Esophagus muscularis mucosa (tissue), 4 donors: ENCODE measurements around the gene SCO1. TPM values are rescaled to one million over a fixed set of nuclear protein-coding genes. Genes with fewer than 3 reads are reported as not detected.
A peak's percentile ranks its signal among the peaks of the same experiment; 100 is the strongest.
"Not testable (repeated sequence)": the region's sequence is repeated elsewhere in the genome, so short reads cannot be mapped to it uniquely, and the experiment has no call there.

ENCODE experiments used
- DNase-seq: peaks from one replicate; pipeline ENCODE4 v3.0.0-alpha.2; 2017; ENCODE audit errors: extremely low spot score
- H3K27ac ChIP-seq, 4 donors: fragments of 200-600 bp; sonication (generic); replicated peaks in 1 of 4; 1 replicate in 3 of 4; 2 replicates in 1 of 4; pipeline ENCODE4 v1.5.1; 2016 to 2019; ENCODE audit warnings: mild to moderate bottlenecking in 1 of 4
- H3K27me3 ChIP-seq, 4 donors: fragments of 200-600 bp; sonication (generic); one replicate each; pipeline versions ENCODE4 v1.5.1 to v1.6.0; 2016 to 2019
- H3K36me3 ChIP-seq, 4 donors: fragments of 200-600 bp; sonication (generic); one replicate each; pipeline ENCODE4 v1.5.1; 2016 to 2019
- H3K4me1 ChIP-seq, 4 donors: fragments of 200-600 bp; sonication (generic); one replicate each; pipeline ENCODE4 v1.5.1; 2016 to 2019
- H3K4me3 ChIP-seq, 4 donors: fragments of 200-600 bp; sonication (generic); 1 replicate in 2 of 4; 2 replicates in 2 of 4; pipeline ENCODE4 v1.5.1; 2016 to 2019; ENCODE audit warnings: mild to moderate bottlenecking in 4 of 4, moderate library complexity in 1 of 4
- H3K9me3 ChIP-seq, 4 donors: fragments of 200-600 bp; sonication (generic); 1 replicate in 3 of 4; 2 replicates in 1 of 4; pipeline ENCODE4 v1.5.1; 2016 to 2019
- EP300 ChIP-seq: sonication (generic); formaldehyde crosslinking; IDR thresholded peaks from one replicate; pipeline ENCODE4 v1.6.1; 2017; ENCODE audit warnings: antibody characterized with exemption
- POLR2A ChIP-seq: fragments of 450-650 bp; IDR thresholded peaks from one replicate; pipeline ENCODE4 v1.6.1; 2017; ENCODE audit warnings: antibody characterized with exemption, moderate library complexity, mild to moderate bottlenecking, low read depth
- POLR2AphosphoS5 ChIP-seq, 2 donors: sonication (generic); formaldehyde crosslinking; IDR thresholded peaks; one replicate each; pipeline ENCODE4 v1.6.1; 2017; ENCODE audit warnings: antibody characterized with exemption in 2 of 2
- WGBS: methylation state at CpG from one replicate; pipeline ENCODE4 v1.1.5; 2018; 5-methylcytosine and 5-hydroxymethylcytosine counted together
- intact Hi-C: fragments of 100-400 bp; cut with DNase I; formaldehyde crosslinking; loops from one replicate; pipeline ENCODE4 v1.15.1; 2023
- total RNA-seq, 4 donors: library from RNA; depleted of rRNA; stranded (reverse); fragments of >200 nt; gene quantifications; one replicate each; pipeline versions ENCODE4 v1.1.0 to v1.2.1, GENCODE V29; 2016
- TF ChIP-seq, protein P1 (sequence below), 3 experiments: fragments of 200-600 bp in 2 of 3; fragments of 450-650 bp in 1 of 3; sonication (generic) in 2 of 3; IDR thresholded peaks; one replicate each; pipeline ENCODE4 v1.5.1; 2017 to 2019; ENCODE audit warnings: antibody characterized with exemption in 3 of 3, mild to moderate bottlenecking in 2 of 3, moderate library complexity in 1 of 3

Gene SCO1
- total RNA-seq, 4 donors from 2014 or later, result 16.7 to 23.1 (median 18.6) TPM

GRCh38 chr17:10731408-10731879, 34.1 kb upstream of the SCO1 start:
- intact Hi-C loops, result no loop called here
- H3K9me3 ChIP-seq, result no peaks in the 10 kb centered on the region
- TF ChIP-seq POLR2A (no peak), POLR2AphosphoS5 (IDR thresholded peaks at IDR 0.05) (no peak), EP300 (no peak)
- TF ChIP-seq, protein P1, sequence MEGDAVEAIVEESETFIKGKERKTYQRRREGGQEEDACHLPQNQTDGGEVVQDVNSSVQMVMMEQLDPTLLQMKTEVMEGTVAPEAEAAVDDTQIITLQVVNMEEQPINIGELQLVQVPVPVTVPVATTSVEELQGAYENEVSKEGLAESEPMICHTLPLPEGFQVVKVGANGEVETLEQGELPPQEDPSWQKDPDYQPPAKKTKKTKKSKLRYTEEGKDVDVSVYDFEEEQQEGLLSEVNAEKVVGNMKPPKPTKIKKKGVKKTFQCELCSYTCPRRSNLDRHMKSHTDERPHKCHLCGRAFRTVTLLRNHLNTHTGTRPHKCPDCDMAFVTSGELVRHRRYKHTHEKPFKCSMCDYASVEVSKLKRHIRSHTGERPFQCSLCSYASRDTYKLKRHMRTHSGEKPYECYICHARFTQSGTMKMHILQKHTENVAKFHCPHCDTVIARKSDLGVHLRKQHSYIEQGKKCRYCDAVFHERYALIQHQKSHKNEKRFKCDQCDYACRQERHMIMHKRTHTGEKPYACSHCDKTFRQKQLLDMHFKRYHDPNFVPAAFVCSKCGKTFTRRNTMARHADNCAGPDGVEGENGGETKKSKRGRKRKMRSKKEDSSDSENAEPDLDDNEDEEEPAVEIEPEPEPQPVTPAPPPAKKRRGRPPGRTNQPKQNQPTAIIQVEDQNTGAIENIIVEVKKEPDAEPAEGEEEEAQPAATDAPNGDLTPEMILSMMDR (IDR thresholded peaks at IDR 0.05), result no peak

DNA sequence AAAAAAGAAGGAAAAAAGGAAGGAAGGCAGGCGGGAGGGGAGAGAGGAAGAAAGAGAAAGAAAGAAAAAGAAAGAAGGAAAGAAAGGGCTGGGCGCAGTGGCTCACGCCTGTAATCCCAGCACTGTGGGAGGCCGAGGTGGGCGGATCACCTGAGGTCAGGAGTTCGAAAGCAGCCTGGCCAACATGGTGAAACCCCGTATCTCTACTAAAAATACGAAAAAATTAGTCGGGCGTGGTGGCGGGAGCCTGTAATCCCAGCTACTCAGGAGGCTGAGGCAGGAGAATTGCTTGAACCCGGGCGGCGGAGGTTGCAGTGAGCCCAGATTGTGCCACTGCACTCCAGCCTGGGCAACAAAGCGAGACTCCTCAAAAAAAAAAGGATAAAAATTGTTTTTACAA, 32.9 kb upstream of the SCO1 start:
- peaks cover 4 to 23% (median 7%) of the 10 kb centered on the region in 4 donors for H3K36me3 ChIP-seq
- peak overlapping the region; percentile 74 to 82 (median 78) for H3K4me3 ChIP-seq
- intact Hi-C loops, H3K27me3 ChIP-seq, H3K9me3 ChIP-seq: not testable (repeated sequence)
- WGBS, result 15% methylated on average over 15 of the region's 15 CpGs
- peak overlapping the region; percentile 95 to 96 (median 95) for H3K27ac ChIP-seq
- peak; percentile 29 for DNase-seq
- H3K4me1 ChIP-seq, result peaks cover 2 to 23% (median 20%) of the 10 kb centered on the region in 4 donors

More at GRCh38 chr17:10731408-10731879, 34.1 kb upstream of the SCO1 start:
- no peak overlapping the region for H3K4me3 ChIP-seq
- peak overlapping the region in 1 of 4 donors; percentile 95 for H3K27ac ChIP-seq
- no peak for DNase-seq
- H3K27me3 ChIP-seq, result no peaks in the 10 kb centered on the region
- H3K36me3 ChIP-seq, result peaks cover 0 to 11% (median 2%) of the 10 kb centered on the region in 4 donors
- peaks cover 2 to 23% (median 20%) of the 10 kb centered on the region in 4 donors for H3K4me1 ChIP-seq
- WGBS, result 96% methylated on average over 6 of the region's 6 CpGs

- peak; percentile 94 for DNase-seq
- Histone ChIP-seq H3K27ac (peak within 1 kb of the TSS; percentile 95 to 96 (median 95)), H3K9me3 (no peaks in the 10 kb centered on the region), H3K36me3 (peaks cover 4 to 30% (median 10%) of the 10 kb centered on the region in 4 donors), H3K27me3 (no peaks in the 10 kb centered on the region), H3K4me3 (peak within 1 kb of the TSS; percentile 74 to 82 (median 78)), H3K4me1 (peaks cover 2 to 23% (median 20%) of the 10 kb centered on the region in 4 donors)
- 6% methylated on average over 23 of the region's 79 CpGs for WGBS
- intact Hi-C loops, result loop anchor here (5.0 to 10.0 kb wide), 2 partner anchors 85 to 578 kb away; no protein-coding TSS in a partner anchor
- TF ChIP-seq, protein P1 (IDR thresholded peaks at IDR 0.05), result no peak
- peak; percentile 82 to 86 for TF ChIP-seq POLR2AphosphoS5 (IDR thresholded peaks at IDR 0.05)
- peak; percentile 26 for TF ChIP-seq POLR2A
Observed at GRCh38 chr17:10729334-10730193, 32.2 kb upstream of the SCO1 start, which contains the start of gene TMEM220. Gene TMEM220 (minus strand): TSS chr17:10730023. CDS start chr17:10729851, 172 bp downstream.

GRCh38 chr17:10728331-10728892, 31.1 kb upstream of the SCO1 start:
- no peaks in the 10 kb centered on the region for H3K27me3 ChIP-seq
- H3K4me1 ChIP-seq, result peaks cover 2 to 23% (median 20%) of the 10 kb centered on the region in 4 donors
- peaks cover 4 to 41% (median 17%) of the 10 kb centered on the region in 4 donors for H3K36me3 ChIP-seq
- no peak overlapping the region for H3K4me3 ChIP-seq
- 92% methylated on average over 10 of the region's 10 CpGs for WGBS
- no peaks in the 10 kb centered on the region for H3K9me3 ChIP-seq
- TF ChIP-seq POLR2AphosphoS5 (IDR thresholded peaks at IDR 0.05), result no peak
- no peak for TF ChIP-seq EP300
- no peak for TF ChIP-seq POLR2A
- TF ChIP-seq, protein P1 (IDR thresholded peaks at IDR 0.05), result no peak
- DNase-seq, result no peak
- intact Hi-C loops, result loop anchor here (5.0 to 10.0 kb wide), 2 partner anchors 84 to 579 kb away; no protein-coding TSS in a partner anchor
- peak overlapping the region; percentile 95 to 96 (median 95) for H3K27ac ChIP-seq

- TF ChIP-seq POLR2A (no peak), EP300 (no peak), POLR2AphosphoS5 (IDR thresholded peaks at IDR 0.05) (no peak)
- TF ChIP-seq, protein P1 (IDR thresholded peaks at IDR 0.05), result no peak
- Histone ChIP-seq H3K4me1 (peaks cover 2 to 23% (median 20%) of the 10 kb centered on the region in 4 donors), H3K27me3 (no peaks in the 10 kb centered on the region), H3K9me3 (no peaks in the 10 kb centered on the region), H3K27ac (no peak overlapping the region), H3K36me3 (peaks cover 4 to 53% (median 27%) of the 10 kb centered on the region in 4 donors), H3K4me3 (no peak overlapping the region)
- DNase-seq, result no peak
- intact Hi-C loops, result loop anchor here (5.0 to 10.0 kb wide), 2 partner anchors 82 to 580 kb away; no protein-coding TSS in a partner anchor
- WGBS, result 80% methylated on average over 5 of the region's 5 CpGs
Observed at GRCh38 chr17:10727192-10727591, 29.9 kb upstream of the SCO1 start.
